Spinal cord (tissue), 10 donors: ENCODE measurements around the gene BGN. TPM values are rescaled to one million over a fixed set of nuclear protein-coding genes. Genes with fewer than 3 reads are reported as not detected.

ENCODE experiments used
- DNase-seq, 6 donors: peaks; one replicate each; pipeline versions ENCODE4 v3.0.0 to v3.0.0-alpha.2; 2013 to 2015; ENCODE audit warnings: low spot score in 6 of 6, low read depth in 4 of 6
- H3K27ac ChIP-seq: one replicate; pipeline ENCODE4 v1.5.1; 2013; ENCODE audit warnings: low read depth, low read length, control low read depth
- H3K27me3 ChIP-seq: one replicate; pipeline ENCODE4 v1.6.1; 2013; ENCODE audit warnings: low read length; ENCODE audit not compliant: control insufficient read depth, insufficient read depth
- H3K36me3 ChIP-seq: one replicate; pipeline ENCODE4 v1.6.1; 2013; ENCODE audit warnings: low read length; ENCODE audit not compliant: control insufficient read depth, insufficient read depth
- H3K4me1 ChIP-seq: one replicate; pipeline ENCODE4 v1.6.1; 2013; ENCODE audit warnings: low read length; ENCODE audit not compliant: control insufficient read depth, insufficient read depth
- H3K4me3 ChIP-seq: one replicate; pipeline ENCODE4 v1.5.1; 2013; ENCODE audit warnings: low read depth, low read length, control low read depth
- H3K9me3 ChIP-seq: one replicate; pipeline ENCODE4 v1.6.1; 2013; ENCODE audit warnings: low read length; ENCODE audit not compliant: control insufficient read depth, insufficient read depth
- whole genome bisulfite sequencing: methylation state at CpG from one replicate; pipeline ENCODE4 v1.1.5; 2013; ENCODE audit warnings: missing lambda C conversion rate; ENCODE audit not compliant: insufficient coverage; 5-methylcytosine and 5-hydroxymethylcytosine counted together
- long read RNA-seq, 4 donors: transcript quantifications; one replicate each; lab custom pipeline, GENCODE V29; 2026
- polyA plus RNA-seq, 2 donors: library from polyadenylated mRNA; unstranded; fragments of 120-200 nt; gene quantifications; one replicate each; pipeline ENCODE4 v1.2.1, GENCODE V29; 2013; ENCODE audit not compliant: insufficient read length in 2 of 2
- total RNA-seq, 2 donors: library from RNA; depleted of rRNA in 1 of 2; stranded (reverse); fragments of 120-200 nt in 1 of 2; fragments of >200 nt in 1 of 2; gene quantifications; one replicate each; pipeline versions ENCODE4 v1.2.3 to v1.2.4, GENCODE V29; 2013 to 2014
- donor health status: healthy.

The BGN gene
- total RNA-seq = 10 to 100 TPM; 40.2 to 68.0 TPM
- polyA plus RNA-seq = 100 to 1,000 TPM in 1 of 2 donors, 10 to 100 TPM in 1; 98.9 to 136 TPM
- long read RNA-seq, donor 1, transcript BGN-201 (8 exons, 2,402 nt) = major isoform, 27 of 28 reads
- long read RNA-seq, donor 1, partial matches to known transcripts = 0 of 28 reads
- long read RNA-seq, donor 1, other reads (novel, unspliced or antisense) = 0 of 28 reads
- long read RNA-seq, donor 2, transcript BGN-201 (8 exons, 2,402 nt) = major isoform, 8 of 17 reads
- long read RNA-seq, donor 2, partial matches to known transcripts = 9 of 17 reads
- long read RNA-seq, donor 2, other reads (novel, unspliced or antisense) = 0 of 17 reads
- long read RNA-seq, donor 3, transcript BGN-201 (8 exons, 2,402 nt) = major isoform, 7 of 20 reads
- long read RNA-seq, donor 3, partial matches to known transcripts = 12 of 20 reads
- long read RNA-seq, donor 3, other reads (novel, unspliced or antisense) = 0 of 20 reads
- long read RNA-seq, donor 4, transcript BGN-201 (8 exons, 2,402 nt) = major isoform, 26 of 42 reads
- long read RNA-seq, donor 4, partial matches to known transcripts = 16 of 42 reads
- long read RNA-seq, donor 4, other reads (novel, unspliced or antisense) = 0 of 42 reads

- Histone ChIP-seq H3K27ac (peak within 1 kb of the TSS; percentile 67), H3K36me3 (no peaks in the 10 kb centered on the region), H3K27me3 (peaks cover 4% of the 10 kb centered on the region), H3K4me1 (peaks cover 67% of the 10 kb centered on the region), H3K4me3 (peak within 1 kb of the TSS; percentile 42), H3K9me3 (no peaks in the 10 kb centered on the region)
- DNase-seq = peak in 2 of 6 donors; percentile 37 to 54
- 37% methylated on average over 22 of the region's 41 CpGs for WGBS
Measured at GRCh38 chrX:153494541-153495361, at the start of gene BGN. Gene BGN (plus strand): TSS chrX:153494980. CDS start chrX:153504632, 9,652 bp downstream.

GRCh38 chrX:153445106-153445855, 49.5 kb upstream of the BGN start:
- Histone ChIP-seq H3K4me3 (no peak overlapping the region), H3K4me1 (no peaks in the 10 kb centered on the region), H3K9me3 (no peaks in the 10 kb centered on the region), H3K36me3 (peaks cover 37% of the 10 kb centered on the region), H3K27ac (no peak overlapping the region), H3K27me3 (no peaks in the 10 kb centered on the region)
- no peak for DNase-seq
- WGBS = 88% methylated on average over 35 of the region's 35 CpGs

- Histone ChIP-seq H3K36me3 (peaks cover 44% of the 10 kb centered on the region), H3K27me3 (no peaks in the 10 kb centered on the region), H3K4me3 (no peak within 1 kb of the TSS), H3K27ac (no peak within 1 kb of the TSS), H3K4me1 (no peaks in the 10 kb centered on the region), H3K9me3 (no peaks in the 10 kb centered on the region)
- WGBS = 81% methylated on average over 30 of the region's 30 CpGs
- no peak for DNase-seq
Measured at GRCh38 chrX:153445856-153446635, 48.7 kb upstream of the BGN start, which contains the start of gene TREX2. Gene TREX2 (minus strand): TSS chrX:153446056. CDS start chrX:153445430, 626 bp downstream.

GRCh38 chrX:153446636-153446936, 48.2 kb upstream of the BGN start:
- Histone ChIP-seq H3K4me3 (no peak overlapping the region), H3K4me1 (no peaks in the 10 kb centered on the region), H3K27ac (no peak overlapping the region), H3K36me3 (peaks cover 44% of the 10 kb centered on the region), H3K27me3 (no peaks in the 10 kb centered on the region), H3K9me3 (no peaks in the 10 kb centered on the region)
- no peak for DNase-seq
- WGBS = 83% methylated on average over 9 of the region's 10 CpGs

GRCh38 chrX:153446950-153447580, 47.7 kb upstream of the BGN start:
- H3K4me1 ChIP-seq = no peaks in the 10 kb centered on the region
- peaks cover 44% of the 10 kb centered on the region for H3K36me3 ChIP-seq
- no peaks in the 10 kb centered on the region for H3K27me3 ChIP-seq
- 88% methylated on average over 16 of the region's 17 CpGs for WGBS
- H3K9me3 ChIP-seq = no peaks in the 10 kb centered on the region
- no peak overlapping the region for H3K4me3 ChIP-seq
- DNase-seq = no peak
- no peak overlapping the region for H3K27ac ChIP-seq

GRCh38 chrX:153447581-153447960, 47.2 kb upstream of the BGN start:
- no peaks in the 10 kb centered on the region for H3K9me3 ChIP-seq
- WGBS = 76% methylated on average over 5 of the region's 8 CpGs

GRCh38 chrX:153448556-153449367, 46.0 kb upstream of the BGN start:
- WGBS = 84% methylated on average over 16 of the region's 21 CpGs
- Histone ChIP-seq H3K27ac (no peak overlapping the region), H3K9me3 (no peaks in the 10 kb centered on the region), H3K36me3 (peaks cover 44% of the 10 kb centered on the region), H3K27me3 (no peaks in the 10 kb centered on the region), H3K4me3 (no peak overlapping the region), H3K4me1 (no peaks in the 10 kb centered on the region)
- DNase-seq = no peak

More at GRCh38 chrX:153447581-153447960, 47.2 kb upstream of the BGN start:
- Histone ChIP-seq H3K4me3 (no peak overlapping the region), H3K36me3 (peaks cover 44% of the 10 kb centered on the region), H3K27ac (no peak overlapping the region), H3K4me1 (no peaks in the 10 kb centered on the region), H3K27me3 (no peaks in the 10 kb centered on the region)
- DNase-seq = no peak
